ENCODE data around the gene SHANK3. TPM values are rescaled to one million over a fixed set of nuclear protein-coding genes. Genes with fewer than 3 reads are reported as not detected.

The SHANK3 gene
- total and polyA plus RNA-seq, 2 experiments from 2014 or later: 3.3 to 14.4 TPM

- Histone ChIP-seq H3K36me3 (no peaks in the 10 kb centered on the region), H3K9me3 (ENCODE audit: low read depth) (no peaks in the 10 kb centered on the region), H3K4me3 (peak overlapping the region; percentile 55), H3K27ac (no peak overlapping the region), H3K27me3 (no peaks in the 10 kb centered on the region), H3K4me1 (ENCODE audit: low read depth) (no peaks in the 10 kb centered on the region)
- DNase-seq (ENCODE audit: low read depth in 1 of 2, low spot score in 1 of 2): peak in 1 of 2 donors; percentile 24
- no peak for TF ChIP-seq CTCF (IDR thresholded peaks at IDR 0.05; ENCODE audit: low read depth, low read length)
Measured at GRCh38 chr22:50697667-50698506, 25.3 kb downstream of the SHANK3 start.

- Histone ChIP-seq H3K27ac (no peak overlapping the region), H3K4me1 (ENCODE audit: low read depth) (no peaks in the 10 kb centered on the region), H3K36me3 (no peaks in the 10 kb centered on the region), H3K9me3 (ENCODE audit: low read depth) (no peaks in the 10 kb centered on the region), H3K4me3 (no peak overlapping the region), H3K27me3 (no peaks in the 10 kb centered on the region)
- no peak for TF ChIP-seq CTCF (IDR thresholded peaks at IDR 0.05; ENCODE audit: low read depth, low read length)
- DNase-seq (ENCODE audit: low read depth in 1 of 2, low spot score in 1 of 2): no peak
Measured at GRCh38 chr22:50698546-50698945, 25.9 kb downstream of the SHANK3 start.

GRCh38 chr22:50699001-50699755 lies 26.6 kb downstream of the SHANK3 start:
- DNase-seq (ENCODE audit: low read depth in 1 of 2, low spot score in 1 of 2): no peak
- H3K4me1 ChIP-seq (ENCODE audit: low read depth): no peaks in the 10 kb centered on the region
- H3K4me3 ChIP-seq: no peak overlapping the region
- H3K27ac ChIP-seq: no peak overlapping the region
- no peaks in the 10 kb centered on the region for H3K9me3 ChIP-seq (ENCODE audit: low read depth)
- no peak for TF ChIP-seq CTCF (IDR thresholded peaks at IDR 0.05; ENCODE audit: low read depth, low read length)
- H3K27me3 ChIP-seq: no peaks in the 10 kb centered on the region
- no peaks in the 10 kb centered on the region for H3K36me3 ChIP-seq

GRCh38 chr22:50699756-50700386 lies 27.2 kb downstream of the SHANK3 start:
- no peak overlapping the region for H3K27ac ChIP-seq
- H3K9me3 ChIP-seq (ENCODE audit: low read depth): no peaks in the 10 kb centered on the region
- H3K4me1 ChIP-seq (ENCODE audit: low read depth): no peaks in the 10 kb centered on the region
- no peaks in the 10 kb centered on the region for H3K36me3 ChIP-seq
- DNase-seq (ENCODE audit: low read depth in 1 of 2, low spot score in 1 of 2): peak in 1 of 2 donors; percentile 46
- TF ChIP-seq CTCF (IDR thresholded peaks at IDR 0.05; ENCODE audit: low read depth, low read length): peak; percentile 20
- H3K4me3 ChIP-seq: no peak overlapping the region
- no peaks in the 10 kb centered on the region for H3K27me3 ChIP-seq

GRCh38 chr22:50700387-50701075 lies 27.9 kb downstream of the SHANK3 start:
- Histone ChIP-seq H3K27ac (no peak overlapping the region), H3K4me1 (ENCODE audit: low read depth) (peaks cover 6% of the 10 kb centered on the region), H3K27me3 (no peaks in the 10 kb centered on the region), H3K36me3 (no peaks in the 10 kb centered on the region), H3K9me3 (ENCODE audit: low read depth) (no peaks in the 10 kb centered on the region), H3K4me3 (no peak overlapping the region)
- no peak for TF ChIP-seq CTCF (IDR thresholded peaks at IDR 0.05; ENCODE audit: low read depth, low read length)
- DNase-seq (ENCODE audit: low read depth in 1 of 2, low spot score in 1 of 2): no peak

All from cardiac muscle cell (in vitro differentiated cells and primary cell).